Measurements from ENCODE around the gene TULP1.

Gene TULP1

DNA sequence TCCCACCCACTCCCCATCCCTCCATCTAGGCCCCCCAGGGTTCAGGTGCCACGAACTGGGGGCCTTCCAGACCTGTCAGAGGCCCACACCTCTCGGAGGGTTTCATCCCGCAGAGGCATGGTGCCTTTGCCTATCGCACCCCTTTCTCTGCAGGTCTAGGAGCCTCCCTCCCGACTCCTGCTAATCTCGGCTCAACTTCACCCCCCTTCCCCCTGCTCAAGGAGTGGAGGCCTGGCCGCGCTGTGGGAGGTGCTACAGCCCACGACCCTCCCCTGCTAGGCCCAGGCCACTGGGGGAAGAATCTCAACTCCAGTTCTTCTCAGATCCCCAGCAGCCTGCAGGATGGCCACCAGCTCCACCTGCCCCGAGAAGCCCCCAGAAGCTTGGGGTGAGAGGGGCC, at the start of gene TULP1:
TSS of gene TULP1 (minus strand) at position 157 of the 400 bp plus-strand sequence. CDS start at position 119, 38 bp downstream.
- no peak for DNase-seq (ENCODE audit: low spot score)
- TF ChIP-seq, protein P1, sequence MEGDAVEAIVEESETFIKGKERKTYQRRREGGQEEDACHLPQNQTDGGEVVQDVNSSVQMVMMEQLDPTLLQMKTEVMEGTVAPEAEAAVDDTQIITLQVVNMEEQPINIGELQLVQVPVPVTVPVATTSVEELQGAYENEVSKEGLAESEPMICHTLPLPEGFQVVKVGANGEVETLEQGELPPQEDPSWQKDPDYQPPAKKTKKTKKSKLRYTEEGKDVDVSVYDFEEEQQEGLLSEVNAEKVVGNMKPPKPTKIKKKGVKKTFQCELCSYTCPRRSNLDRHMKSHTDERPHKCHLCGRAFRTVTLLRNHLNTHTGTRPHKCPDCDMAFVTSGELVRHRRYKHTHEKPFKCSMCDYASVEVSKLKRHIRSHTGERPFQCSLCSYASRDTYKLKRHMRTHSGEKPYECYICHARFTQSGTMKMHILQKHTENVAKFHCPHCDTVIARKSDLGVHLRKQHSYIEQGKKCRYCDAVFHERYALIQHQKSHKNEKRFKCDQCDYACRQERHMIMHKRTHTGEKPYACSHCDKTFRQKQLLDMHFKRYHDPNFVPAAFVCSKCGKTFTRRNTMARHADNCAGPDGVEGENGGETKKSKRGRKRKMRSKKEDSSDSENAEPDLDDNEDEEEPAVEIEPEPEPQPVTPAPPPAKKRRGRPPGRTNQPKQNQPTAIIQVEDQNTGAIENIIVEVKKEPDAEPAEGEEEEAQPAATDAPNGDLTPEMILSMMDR (IDR thresholded peaks at IDR 0.05; ENCODE audit: extremely low read depth, insufficient read depth, missing control alignments), result no peak
- in situ Hi-C loops (cut with MboI; ENCODE audit: low pct_unique_long_range_greater_than_20kb, low sequenced_read_pairs, unreplicated experiment), result no loop called here

DNA sequence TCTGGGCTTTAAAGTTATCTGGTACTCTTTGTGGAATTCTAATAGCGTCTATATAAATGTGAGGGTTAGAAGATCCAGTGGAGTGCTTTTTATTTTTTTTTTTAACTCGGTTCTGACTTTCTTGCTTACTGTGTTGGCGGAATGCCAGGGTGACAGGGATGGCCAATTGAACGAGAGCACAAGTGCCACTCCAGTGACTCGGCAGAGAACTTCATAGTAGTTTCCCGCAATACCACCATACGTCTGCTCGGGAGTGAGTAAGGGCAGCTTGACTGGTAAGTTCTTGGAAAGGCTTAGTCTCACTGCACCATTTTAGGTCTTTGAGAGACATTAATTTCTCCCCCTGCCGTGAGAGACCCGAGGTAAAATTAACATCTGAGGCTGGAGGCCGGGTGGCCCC, 49.4 kb upstream of the TULP1 start:
- in situ Hi-C loops (cut with MboI; ENCODE audit: low pct_unique_long_range_greater_than_20kb, low sequenced_read_pairs, unreplicated experiment), result no loop called here
- no peak for DNase-seq (ENCODE audit: low spot score)

DNA sequence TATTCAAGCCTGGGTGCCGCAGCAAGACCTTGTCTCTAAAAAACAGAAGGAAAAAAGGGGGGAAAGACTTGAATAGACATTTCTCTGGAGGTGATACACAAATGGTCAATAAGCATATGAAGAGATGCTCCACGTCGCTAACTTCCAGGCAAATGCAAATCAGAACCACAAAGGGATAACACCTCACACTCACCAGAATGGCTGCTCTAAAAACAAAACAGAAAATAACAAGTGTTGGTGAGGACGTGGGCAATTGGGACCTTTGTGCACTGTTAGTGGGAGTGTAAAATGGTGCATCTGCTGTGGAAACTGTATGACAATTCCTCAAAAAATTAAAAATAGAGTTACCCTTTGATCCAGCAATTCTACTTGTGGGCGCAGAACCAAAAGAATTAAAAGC, 48.4 kb upstream of the TULP1 start:
- in situ Hi-C loops (cut with MboI; ENCODE audit: low pct_unique_long_range_greater_than_20kb, low sequenced_read_pairs, unreplicated experiment), result no loop called here
- TF ChIP-seq, protein P1 (IDR thresholded peaks at IDR 0.05; ENCODE audit: extremely low read depth, insufficient read depth, missing control alignments), result no peak
- DNase-seq (ENCODE audit: low spot score), result no peak

More for the DNA sequence above, 49.4 kb upstream of the TULP1 start:
- TF ChIP-seq, protein P1 (IDR thresholded peaks at IDR 0.05; ENCODE audit: extremely low read depth, insufficient read depth, missing control alignments), result no peak

DNA sequence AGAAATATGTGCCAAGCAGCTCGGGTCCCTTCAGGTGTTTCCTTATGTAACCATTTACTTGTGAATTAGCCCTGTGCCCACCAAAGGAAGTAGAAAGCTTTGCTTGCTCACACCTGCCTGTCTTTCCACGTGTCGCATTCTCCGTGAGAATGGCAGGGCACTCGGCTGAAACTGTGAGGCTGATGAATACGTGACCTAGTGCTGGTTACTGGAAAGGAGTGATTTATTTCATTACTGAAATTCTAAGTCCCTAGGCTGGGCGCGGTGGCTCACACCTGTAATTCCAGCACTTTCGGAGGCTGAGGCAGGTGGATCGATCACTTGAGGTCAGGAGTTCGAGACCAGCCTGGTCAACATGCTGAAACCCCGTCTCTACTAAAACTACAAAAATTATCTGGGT, 45.9 kb upstream of the TULP1 start:
- in situ Hi-C loops (cut with MboI; ENCODE audit: low pct_unique_long_range_greater_than_20kb, low sequenced_read_pairs, unreplicated experiment), result no loop called here
- DNase-seq (ENCODE audit: low spot score), result no peak
- TF ChIP-seq, protein P1 (IDR thresholded peaks at IDR 0.05; ENCODE audit: extremely low read depth, insufficient read depth, missing control alignments), result no peak

DNA sequence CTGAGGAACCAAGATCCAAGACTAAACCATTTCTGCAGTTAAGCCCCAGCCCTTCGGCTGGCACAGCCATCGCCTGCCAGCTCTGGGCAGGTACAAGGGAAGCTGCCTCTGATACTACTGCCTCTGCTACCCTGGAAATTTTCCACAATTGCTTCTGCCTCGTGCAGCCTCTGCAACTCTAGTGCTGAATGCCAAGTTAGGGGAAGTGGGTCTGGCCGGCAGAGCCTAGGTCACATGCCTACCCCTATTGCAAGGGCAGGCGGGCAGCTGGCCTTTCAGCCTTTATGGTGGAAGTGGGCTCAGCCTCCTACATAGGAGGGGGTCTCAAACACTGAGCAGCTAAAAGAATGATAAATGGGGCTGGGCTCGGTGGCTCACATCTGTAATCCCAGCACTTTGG, 44.5 kb upstream of the TULP1 start:
- no peak for DNase-seq (ENCODE audit: low spot score)
- in situ Hi-C loops (cut with MboI; ENCODE audit: low pct_unique_long_range_greater_than_20kb, low sequenced_read_pairs, unreplicated experiment), result no loop called here
- TF ChIP-seq, protein P1 (IDR thresholded peaks at IDR 0.05; ENCODE audit: extremely low read depth, insufficient read depth, missing control alignments), result no peak

DNA sequence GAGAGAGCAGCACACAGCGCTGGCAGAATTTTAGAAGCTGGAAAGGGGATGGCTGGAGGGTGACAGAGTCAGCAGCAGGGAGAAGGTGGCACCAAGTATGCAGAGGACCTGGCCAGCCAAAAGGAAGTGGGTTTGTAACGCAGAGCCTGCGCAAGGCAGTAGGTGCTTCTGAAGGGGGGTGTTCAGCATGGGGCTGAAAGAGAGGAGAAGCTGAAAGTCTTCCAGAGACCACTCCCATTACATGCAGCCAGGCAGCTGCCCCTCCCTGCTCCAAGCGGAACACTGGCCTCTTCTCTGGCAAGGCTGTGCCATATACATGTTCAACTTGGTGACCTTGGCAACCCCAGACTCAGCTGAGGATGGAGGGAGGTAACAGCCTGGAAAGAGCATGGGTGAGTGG, 42.1 kb upstream of the TULP1 start:
- DNase-seq (ENCODE audit: low spot score), result no peak
- in situ Hi-C loops (cut with MboI; ENCODE audit: low pct_unique_long_range_greater_than_20kb, low sequenced_read_pairs, unreplicated experiment), result no loop called here
- TF ChIP-seq, protein P1 (IDR thresholded peaks at IDR 0.05; ENCODE audit: extremely low read depth, insufficient read depth, missing control alignments), result no peak

DNA sequence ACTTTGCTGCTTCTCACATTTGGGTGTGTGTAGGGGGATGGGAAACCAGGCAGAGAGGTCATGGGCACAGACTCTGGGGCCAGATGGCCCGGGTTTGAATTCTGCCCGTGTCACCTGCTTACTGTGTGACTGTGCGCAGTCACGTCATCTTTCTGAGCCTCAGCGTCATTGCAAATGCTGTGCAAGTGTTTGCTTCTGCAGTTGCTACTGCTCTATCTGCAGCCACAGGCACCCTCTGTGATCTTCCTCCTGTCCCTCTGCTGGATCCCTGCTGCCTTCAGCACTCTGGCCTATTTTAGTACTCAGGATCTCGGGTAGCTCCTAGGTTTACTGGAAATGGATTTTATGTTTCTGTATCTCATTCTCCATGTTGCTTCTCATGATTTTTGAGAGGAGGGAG, 40.6 kb upstream of the TULP1 start:
- in situ Hi-C loops (cut with MboI; ENCODE audit: low pct_unique_long_range_greater_than_20kb, low sequenced_read_pairs, unreplicated experiment), result no loop called here
- TF ChIP-seq, protein P1 (IDR thresholded peaks at IDR 0.05; ENCODE audit: extremely low read depth, insufficient read depth, missing control alignments), result no peak
- no peak for DNase-seq (ENCODE audit: low spot score)

All from GM13977 (cell line).